GM12891 (cell line): Measurements from ENCODE around the gene IER5L.

Source experiments
- PAX5 ChIP-seq: IDR thresholded peaks from 2 replicates; pipeline ENCODE4 v1.6.1; 2011; ENCODE audit warnings: low read length, moderate library complexity, mild to moderate bottlenecking; ENCODE audit not compliant: insufficient read depth, severe bottlenecking
- POLR2A ChIP-seq: IDR thresholded peaks from 2 replicates; pipeline ENCODE4 v1.6.1; 2011; ENCODE audit warnings: low read depth, low read length, control low read depth
- POLR2AphosphoS5 ChIP-seq: IDR thresholded peaks from 2 replicates; pipeline ENCODE4 v1.6.1; 2011; ENCODE audit warnings: low read depth, low read length, control low read depth
- POU2F2 ChIP-seq: IDR thresholded peaks from 2 replicates; pipeline ENCODE4 v1.6.1; 2011; ENCODE audit warnings: low read depth, mild to moderate bottlenecking, control low read depth, low read length, moderate library complexity
- SPI1 ChIP-seq: IDR thresholded peaks from 2 replicates; pipeline ENCODE4 v1.6.1; 2011; ENCODE audit warnings: low read depth, low read length, control low read depth
- TAF1 ChIP-seq: IDR thresholded peaks from 2 replicates; pipeline ENCODE4 v1.6.1; 2011; ENCODE audit warnings: low read depth, low read length, control low read depth

- TF ChIP-seq POLR2AphosphoS5 (no peak), POLR2A (no peak), TAF1 (no peak), SPI1 (no peak), POU2F2 (no peak), PAX5 (no peak)
Measured at GRCh38 chr9:129223551-129224208, 45.6 kb upstream of the IER5L start.
